Stimulated activated CD4-positive, alpha-beta T cell treated with anti-CD3 and anti-CD28 coated beads, Interleukin-1b, Interleukin-23, amount 100 ng/mL, for 48 hours (primary cell): ENCODE results near the gene SLX4IP.
A peak's percentile ranks its signal among the peaks of the same experiment; 100 is the strongest.

Experiments
- DNase-seq: peaks from one replicate; pipeline ENCODE4 v3.0.0-alpha.2; 2020

SLX4IP gene

DNA sequence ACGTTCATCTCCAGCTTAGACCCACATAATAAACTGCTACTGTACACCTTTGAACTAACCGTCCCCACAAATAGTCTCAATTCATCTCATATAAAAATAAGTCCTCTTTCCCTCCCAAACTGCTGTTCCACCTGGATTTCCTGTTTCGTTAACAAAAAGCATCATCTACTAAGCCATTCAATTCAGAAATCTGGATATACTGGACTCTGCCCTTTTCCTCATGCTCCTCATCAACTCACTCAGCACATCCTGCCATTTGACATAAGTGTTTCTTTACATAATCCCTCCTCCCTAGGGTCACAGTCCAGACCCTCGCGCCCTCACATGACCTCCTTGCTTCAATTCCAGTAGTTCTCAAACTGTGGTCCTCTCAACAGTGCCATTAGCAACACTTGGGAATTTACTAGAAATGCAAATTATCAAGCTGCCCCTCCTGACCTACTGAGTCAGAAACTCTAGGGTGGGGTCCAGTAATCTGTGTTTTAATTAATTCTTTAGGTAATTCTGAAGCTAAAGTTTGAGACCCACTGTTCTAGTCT, 5.6 kb upstream of the SLX4IP start:
- DNase-seq, result no peak

DNA sequence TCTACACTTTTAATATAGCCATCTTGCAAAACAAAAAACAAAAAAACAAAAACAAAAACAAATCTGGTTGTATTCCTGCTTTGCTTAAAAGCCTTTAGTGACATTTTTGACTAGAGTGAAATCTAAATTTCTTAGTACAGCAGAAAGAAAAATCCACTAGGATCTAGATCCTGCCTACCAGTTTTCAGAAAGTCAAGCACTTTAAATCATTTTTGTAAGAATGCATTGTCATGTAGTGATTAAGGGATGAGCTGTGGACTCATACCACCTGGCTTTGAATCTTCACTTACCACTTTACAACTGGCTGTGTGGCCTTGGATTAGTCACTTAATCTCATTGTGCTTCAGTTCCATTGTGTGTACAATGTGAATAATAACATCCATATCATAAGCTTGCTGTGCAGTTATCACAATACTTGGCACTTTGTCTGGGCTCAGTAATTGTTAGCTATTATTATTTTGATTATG, 5.1 kb upstream of the SLX4IP start:
- DNase-seq, result peak; percentile 17

DNA sequence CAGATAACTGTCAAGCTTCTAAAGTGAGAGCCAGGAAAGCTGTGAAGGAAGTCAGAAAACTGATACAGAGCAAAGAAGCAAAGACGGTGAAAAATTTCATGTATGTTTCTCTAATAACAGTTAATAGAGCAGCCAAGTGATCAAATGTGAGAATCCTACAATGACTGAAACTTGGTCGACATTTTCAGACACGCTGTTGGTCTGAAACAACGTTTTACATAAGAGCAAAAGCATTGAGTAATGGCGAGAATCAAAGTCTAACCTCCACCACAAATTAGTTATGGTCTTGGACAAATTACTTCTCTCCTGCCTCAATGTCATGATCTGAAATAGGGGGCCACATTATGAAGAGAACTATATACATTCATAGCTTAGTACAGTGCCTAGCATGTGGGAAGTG, 4.4 kb upstream of the SLX4IP start:
- no peak for DNase-seq

DNA sequence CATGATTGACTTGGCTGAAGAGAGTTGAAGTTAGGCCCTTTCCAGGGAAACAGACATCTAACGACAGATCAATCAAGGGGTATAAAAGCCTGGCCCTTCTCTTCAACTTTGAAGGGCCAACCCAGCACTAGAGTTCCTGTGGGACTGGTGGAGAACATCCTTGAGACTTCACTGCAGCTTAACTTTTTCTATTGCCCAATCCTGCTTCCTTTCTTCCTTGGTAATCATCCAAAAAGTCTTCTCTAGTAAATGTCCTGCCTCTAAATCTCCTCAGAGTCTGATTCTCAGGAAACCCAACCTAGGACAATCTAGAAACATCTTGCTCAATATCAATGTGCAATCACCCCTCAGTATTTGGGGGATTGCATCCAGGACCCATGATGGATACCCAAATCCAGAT, 3.0 kb upstream of the SLX4IP start:
- no peak for DNase-seq

- no peak for DNase-seq
Measured at GRCh38 chr20:10433014-10433622, 2.0 kb upstream of the SLX4IP start.

- DNase-seq, result peak; percentile 84
Measured at GRCh38 chr20:10433623-10434466, 1.3 kb upstream of the SLX4IP start, which contains the start of gene MKKS. MKKS (minus strand) TSS chr20:10434222; CDS start chr20:10413514, 20,708 bp downstream.

- peak; percentile 81 for DNase-seq
Measured at GRCh38 chr20:10434467-10434831, 656 bp upstream of the SLX4IP start.

GRCh38 chr20:10436053-10436699, 1.1 kb downstream of the SLX4IP start:
- no peak for DNase-seq

- DNase-seq, result no peak
Measured at GRCh38 chr20:10438217-10438616, 3.1 kb downstream of the SLX4IP start.

GRCh38 chr20:10443936-10444335, 8.8 kb downstream of the SLX4IP start:
- DNase-seq, result no peak

DNA sequence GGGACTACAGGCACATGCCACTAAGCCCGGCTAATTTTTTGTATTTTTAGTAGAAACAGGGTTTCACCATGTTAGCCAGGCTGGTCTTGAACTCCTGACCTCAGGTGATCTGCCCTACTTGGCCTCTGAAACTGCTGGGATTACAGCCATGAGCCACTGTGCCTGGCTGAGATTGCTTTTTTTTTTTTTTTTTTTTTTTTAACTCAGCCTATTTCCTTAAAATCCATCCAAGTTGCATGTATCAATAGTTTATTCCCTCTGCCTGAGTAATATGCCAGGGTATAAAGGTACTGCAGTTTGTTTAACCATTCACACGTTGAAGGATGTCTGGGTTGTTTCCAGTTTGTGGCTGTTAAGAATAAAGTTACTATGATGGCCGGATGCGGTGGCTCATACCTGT, 10.7 kb downstream of the SLX4IP start:
- DNase-seq, result no peak

- DNase-seq, result peak; percentile 60
Measured at GRCh38 chr20:10447028-10447427, 11.9 kb downstream of the SLX4IP start.

DNA sequence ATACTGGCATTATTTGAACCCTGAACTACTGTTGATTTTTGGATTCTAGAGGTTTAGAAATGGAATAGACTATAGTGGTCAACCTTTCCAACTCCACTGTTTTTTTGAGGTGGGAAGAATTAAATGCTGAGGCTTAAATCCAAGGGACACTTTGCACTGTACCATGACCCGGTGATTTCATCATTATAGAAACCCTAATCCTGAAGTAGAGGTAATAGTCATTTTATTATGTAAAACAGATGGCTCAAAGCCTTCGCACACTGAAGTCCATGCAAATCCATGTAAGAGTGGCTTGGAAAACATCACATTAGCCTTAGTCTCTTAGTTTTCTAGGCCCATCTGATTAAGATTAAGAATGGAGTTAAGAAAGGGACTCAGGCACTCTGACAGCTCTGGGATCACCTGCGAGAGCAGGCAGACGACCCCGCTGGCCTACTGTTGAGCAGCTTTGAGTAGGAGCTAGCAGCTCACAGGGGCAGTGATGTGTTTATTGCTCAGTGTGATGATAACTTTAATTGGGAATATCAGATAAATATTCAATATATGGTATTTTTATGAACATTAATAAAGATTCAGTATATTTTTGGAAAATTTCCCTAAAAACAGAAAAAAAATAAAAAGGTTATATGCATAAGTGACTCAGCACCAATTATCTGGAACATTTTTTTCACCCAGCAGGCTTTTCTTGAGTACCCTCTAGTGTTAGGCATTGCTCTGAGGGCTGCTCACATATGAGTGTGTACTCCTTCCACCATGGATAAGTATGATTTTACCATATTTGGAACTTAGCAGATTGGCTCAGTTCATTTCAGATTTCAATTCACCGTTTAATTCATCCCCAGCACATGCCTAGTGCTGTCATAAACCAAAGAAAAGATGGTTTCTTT, 13.4 kb downstream of the SLX4IP start:
- DNase-seq, result no peak

GRCh38 chr20:10449270-10449669, 14.2 kb downstream of the SLX4IP start:
- DNase-seq, result no peak

GRCh38 chr20:10453241-10453640, 18.1 kb downstream of the SLX4IP start:
- DNase-seq, result peak; percentile 8

DNA sequence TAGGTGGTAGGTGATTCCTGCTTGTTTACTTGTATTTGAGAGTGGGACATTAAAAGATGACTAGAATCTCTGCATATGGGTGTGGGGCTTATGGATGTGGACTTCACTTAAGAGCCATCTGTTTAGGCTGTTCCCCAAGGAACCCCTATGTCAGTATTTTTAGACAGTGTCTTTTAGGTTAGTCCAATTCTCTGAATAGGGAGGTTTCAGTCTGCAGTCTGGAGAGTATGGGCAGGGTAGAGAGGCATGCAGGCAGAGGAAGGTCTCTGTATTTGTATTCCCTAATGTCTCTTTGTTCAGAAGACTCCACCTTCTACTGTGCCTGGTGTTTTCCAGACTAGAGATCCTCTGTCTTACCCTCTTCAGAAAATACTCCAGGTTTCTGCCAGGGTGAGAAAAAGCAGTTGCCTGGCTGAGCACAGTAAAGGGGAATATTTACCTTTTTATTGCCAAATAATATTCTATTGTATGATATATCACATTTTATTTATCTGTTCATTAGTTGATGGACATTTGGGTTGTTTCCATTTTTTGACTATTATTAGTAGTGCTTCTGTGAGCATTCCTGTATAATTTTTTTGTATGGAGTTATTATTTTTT, 19.1 kb downstream of the SLX4IP start:
- DNase-seq, result no peak

DNA sequence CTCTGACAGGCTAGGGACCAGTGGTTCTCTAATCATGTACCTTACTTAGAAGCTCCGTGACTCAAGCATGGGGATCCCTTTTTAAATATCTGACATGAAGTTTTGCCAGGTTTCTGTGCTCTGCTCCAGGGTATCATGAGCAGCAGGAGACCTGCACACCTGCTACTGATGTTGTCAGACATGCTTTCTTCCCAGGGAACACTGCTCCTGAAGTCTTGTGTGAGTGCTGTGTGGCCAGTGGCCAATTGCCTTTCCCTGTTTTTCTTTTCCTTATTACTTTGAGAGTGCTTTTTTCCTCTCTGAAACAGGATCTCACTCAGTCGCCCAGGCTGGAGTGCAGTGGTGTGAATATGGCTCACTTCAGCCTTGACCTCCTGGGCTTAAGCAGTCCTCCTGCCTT, 26.4 kb downstream of the SLX4IP start:
- DNase-seq, result no peak

- no peak for DNase-seq
Measured at GRCh38 chr20:10462516-10462915, 27.4 kb downstream of the SLX4IP start.

DNA sequence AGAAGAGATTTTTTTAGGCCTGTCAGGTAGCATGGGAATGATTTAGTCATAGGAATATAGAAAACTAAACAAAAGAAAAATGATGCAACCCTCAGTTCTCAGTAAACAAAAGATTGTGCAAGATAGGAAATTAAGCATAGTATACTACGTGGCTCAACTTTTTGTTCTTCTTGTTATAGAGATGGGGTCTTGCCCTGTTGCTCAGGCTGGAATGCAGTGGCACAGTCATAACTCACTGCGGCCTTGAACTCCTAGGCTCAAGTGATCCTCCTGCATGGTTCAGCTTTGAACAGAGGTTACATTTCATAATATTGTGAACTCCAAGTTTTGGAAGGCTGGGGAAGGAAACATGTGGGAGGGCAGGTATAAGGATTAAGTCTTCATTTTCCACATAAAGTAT, 28.5 kb downstream of the SLX4IP start:
- DNase-seq, result no peak

DNA sequence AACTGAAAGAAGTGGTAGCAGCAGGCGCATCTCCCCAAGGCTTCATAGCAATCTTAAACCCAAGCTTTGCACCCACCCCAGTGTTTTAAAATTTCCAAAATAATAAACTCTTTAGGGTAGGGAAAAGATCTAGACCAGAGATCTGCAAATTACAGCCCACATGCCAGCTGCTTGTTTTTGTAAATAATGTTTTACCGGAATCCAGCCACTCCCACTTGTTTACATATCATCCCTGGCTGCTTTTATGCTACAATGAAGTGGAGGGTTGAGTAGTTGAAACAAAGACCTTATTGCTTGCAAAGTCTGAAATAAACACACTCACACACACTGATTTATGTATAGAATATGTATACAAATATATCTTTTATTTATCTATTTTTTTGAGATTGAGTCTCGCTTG, 30.0 kb downstream of the SLX4IP start:
- no peak for DNase-seq

GRCh38 chr20:10466325-10466724, 31.2 kb downstream of the SLX4IP start:
- DNase-seq, result no peak

GRCh38 chr20:10466855-10467254, 31.8 kb downstream of the SLX4IP start:
- DNase-seq, result no peak
